ENCODE measurements around the gene IDH3A. TPM values are rescaled to one million over a fixed set of nuclear protein-coding genes. Genes with fewer than 3 reads are reported as not detected.

Gene IDH3A
- 16.0 and 19.3 TPM in 2 replicates for total RNA-seq (ENCODE audit: low replicate concordance)

- Histone ChIP-seq H3K4me2 (peak within 1 kb of the TSS; percentile 90), H3K4me3 (peak within 1 kb of the TSS; percentile 93), H3F3A (ENCODE audit: low read depth) (peaks cover 8% of the 10 kb centered on the region), H4K20me1 (ENCODE audit: low read depth) (peaks cover 12% of the 10 kb centered on the region), H3K9ac (peak within 1 kb of the TSS; percentile 28), H2AFZ (replicated peaks) (peak within 1 kb of the TSS; percentile 88), H3K27me3 (peaks cover 19% of the 10 kb centered on the region), H3K36me3 (no peaks in the 10 kb centered on the region), H3K9me3 (ENCODE audit: low read depth) (no peaks in the 10 kb centered on the region), H3K79me2 (ENCODE audit: low read depth) (no peaks in the 10 kb centered on the region), H3K27ac (no peak within 1 kb of the TSS), H3K4me1 (no peaks in the 10 kb centered on the region)
- no peaks in the 10 kb centered on the region for H3K9me3 Mint-ChIP-seq
- no peak for TF ChIP-seq CTCF (IDR thresholded peaks at IDR 0.05)
- TF ChIP-seq EZH2phosphoT487 (IDR thresholded peaks at IDR 0.05): no peak
- TF ChIP-seq EZH2 (IDR thresholded peaks at IDR 0.05): no peak
- peaks cover 4% of the 10 kb centered on the region for H3K36me3 Mint-ChIP-seq
- peak; percentile 98 for DNase-seq (ENCODE audit: low spot score)
- peaks cover 23% of the 10 kb centered on the region for H3K4me1 Mint-ChIP-seq
- peak within 1 kb of the TSS; percentile 93 for H3K4me3 Mint-ChIP-seq
- peaks cover 2% of the 10 kb centered on the region for H3K27me3 Mint-ChIP-seq (ENCODE audit: insufficient read depth, low read depth)
- H3K27ac Mint-ChIP-seq: peak within 1 kb of the TSS; percentile 22
Measured at GRCh38 chr15:78149068-78149804, at the start of gene IDH3A. TSS of gene IDH3A (plus strand) at chr15:78149362. CDS start at chr15:78149404, 42 bp downstream.

- Mint-ChIP-seq H3K36me3 (no peaks in the 10 kb centered on the region), H3K27ac (no peak overlapping the region), H3K27me3 (ENCODE audit: insufficient read depth, low read depth) (peaks cover 10% of the 10 kb centered on the region), H3K4me3 (no peak overlapping the region), H3K9me3 (no peaks in the 10 kb centered on the region), H3K4me1 (peaks cover 7% of the 10 kb centered on the region)
- no peak for DNase-seq (ENCODE audit: low spot score)
- H2AFZ ChIP-seq (replicated peaks): no peak overlapping the region
- no peaks in the 10 kb centered on the region for H4K20me1 ChIP-seq (ENCODE audit: low read depth)
- no peak overlapping the region for H3K9ac ChIP-seq
- no peaks in the 10 kb centered on the region for H3F3A ChIP-seq (ENCODE audit: low read depth)
- no peaks in the 10 kb centered on the region for H3K9me3 ChIP-seq (ENCODE audit: low read depth)
- H3K79me2 ChIP-seq (ENCODE audit: low read depth): no peaks in the 10 kb centered on the region
- H3K4me3 ChIP-seq: no peak overlapping the region
- H3K27me3 ChIP-seq: no peaks in the 10 kb centered on the region
- no peak overlapping the region for H3K4me2 ChIP-seq
- H3K4me1 ChIP-seq: no peaks in the 10 kb centered on the region
- TF ChIP-seq EZH2phosphoT487 (IDR thresholded peaks at IDR 0.05): no peak
- no peak for TF ChIP-seq EZH2 (IDR thresholded peaks at IDR 0.05)
- no peak for TF ChIP-seq CTCF (IDR thresholded peaks at IDR 0.05)
- H3K36me3 ChIP-seq: no peaks in the 10 kb centered on the region
- H3K27ac ChIP-seq: no peak overlapping the region
Measured at GRCh38 chr15:78100886-78101285, 48.3 kb upstream of the IDH3A start.

- no peak overlapping the region for H3K27ac Mint-ChIP-seq
Measured at GRCh38 chr15:78101423-78102105, 47.6 kb upstream of the IDH3A start.

More at GRCh38 chr15:78101423-78102105, 47.6 kb upstream of the IDH3A start:
- peaks cover under 1% of the 10 kb centered on the region for H3K36me3 Mint-ChIP-seq
- Histone ChIP-seq H3K4me3 (no peak overlapping the region), H2AFZ (replicated peaks) (no peak overlapping the region), H3K4me1 (no peaks in the 10 kb centered on the region), H3K36me3 (no peaks in the 10 kb centered on the region), H3K27me3 (no peaks in the 10 kb centered on the region), H3K9ac (no peak overlapping the region), H3K79me2 (ENCODE audit: low read depth) (no peaks in the 10 kb centered on the region), H3F3A (ENCODE audit: low read depth) (no peaks in the 10 kb centered on the region), H3K9me3 (ENCODE audit: low read depth) (no peaks in the 10 kb centered on the region), H3K27ac (no peak overlapping the region), H4K20me1 (ENCODE audit: low read depth) (no peaks in the 10 kb centered on the region), H3K4me2 (no peak overlapping the region)
- H3K4me1 Mint-ChIP-seq: peaks cover 7% of the 10 kb centered on the region
- H3K4me3 Mint-ChIP-seq: no peak overlapping the region
- no peak for DNase-seq (ENCODE audit: low spot score)
- H3K9me3 Mint-ChIP-seq: no peaks in the 10 kb centered on the region
- TF ChIP-seq EZH2phosphoT487 (IDR thresholded peaks at IDR 0.05) (no peak), CTCF (IDR thresholded peaks at IDR 0.05) (no peak), EZH2 (IDR thresholded peaks at IDR 0.05) (no peak)
- peaks cover 10% of the 10 kb centered on the region for H3K27me3 Mint-ChIP-seq (ENCODE audit: insufficient read depth, low read depth)

Data from neural progenitor cell (in vitro differentiated cells).